Osteocyte (in vitro differentiated cells): ENCODE data around the gene PAQR7. TPM values are rescaled to one million over a fixed set of nuclear protein-coding genes. Genes with fewer than 3 reads are reported as not detected.

Experiments used
- DNase-seq: peaks from one replicate; pipeline ENCODE4 v3.0.0; 2021; ENCODE audit warnings: mixed read lengths; ENCODE audit not compliant: unreplicated experiment; ENCODE audit errors: extremely low spot score
- H3K27ac Mint-ChIP-seq: one replicate; pipeline ENCODE4 v1.8.0; 2021; ENCODE audit warnings: mild to moderate bottlenecking, mixed read lengths; ENCODE audit not compliant: unreplicated experiment
- H3K27me3 Mint-ChIP-seq: one replicate; pipeline ENCODE4 v1.8.0; 2021; ENCODE audit warnings: mixed read lengths; ENCODE audit not compliant: unreplicated experiment
- H3K36me3 Mint-ChIP-seq: one replicate; pipeline ENCODE4 v1.8.0; 2021; ENCODE audit warnings: mixed read lengths; ENCODE audit not compliant: unreplicated experiment
- H3K4me1 Mint-ChIP-seq: one replicate; pipeline ENCODE4 v1.8.0; 2021; ENCODE audit warnings: mixed read lengths; ENCODE audit not compliant: unreplicated experiment
- H3K4me3 Mint-ChIP-seq: one replicate; pipeline ENCODE4 v1.8.0; 2021; ENCODE audit warnings: mild to moderate bottlenecking, moderate library complexity, mixed read lengths; ENCODE audit not compliant: unreplicated experiment
- H3K9me3 Mint-ChIP-seq: one replicate; pipeline ENCODE4 v1.8.0; 2021; ENCODE audit warnings: mixed read lengths; ENCODE audit not compliant: unreplicated experiment
- CTCF ChIP-seq: fragments of 200-600 bp; sonication (generic); IDR thresholded peaks from 2 replicates; pipeline ENCODE4 v1.5.0; 2021; ENCODE audit warnings: antibody characterized with exemption, mild to moderate bottlenecking, moderate library complexity
- total RNA-seq: library from RNA; stranded (reverse); gene quantifications from 2 replicates; pipeline ENCODE4 v1.2.1, GENCODE V29; 2021

PAQR7 gene
- total RNA-seq, 1 donor from 2014 or later = 11.0 TPM

- no peak for TF ChIP-seq CTCF
- no peaks in the 10 kb centered on the region for H3K36me3 Mint-ChIP-seq
- DNase-seq = no peak
- H3K27ac Mint-ChIP-seq = no peak overlapping the region
- peaks cover 14% of the 10 kb centered on the region for H3K4me1 Mint-ChIP-seq
- H3K4me3 Mint-ChIP-seq = no peak overlapping the region
- H3K27me3 Mint-ChIP-seq = no peaks in the 10 kb centered on the region
- no peaks in the 10 kb centered on the region for H3K9me3 Mint-ChIP-seq
Measured at GRCh38 chr1:25918615-25919014, 43.1 kb upstream of the PAQR7 start.

GRCh38 chr1:25917996-25918395 is 42.5 kb upstream of the PAQR7 start:
- no peak for TF ChIP-seq CTCF
- Mint-ChIP-seq H3K4me3 (no peak overlapping the region), H3K27ac (no peak overlapping the region), H3K9me3 (no peaks in the 10 kb centered on the region), H3K36me3 (no peaks in the 10 kb centered on the region), H3K4me1 (peaks cover 10% of the 10 kb centered on the region), H3K27me3 (no peaks in the 10 kb centered on the region)
- no peak for DNase-seq

- H3K4me3 Mint-ChIP-seq = no peak overlapping the region
- no peak for TF ChIP-seq CTCF
- no peaks in the 10 kb centered on the region for H3K9me3 Mint-ChIP-seq
- no peaks in the 10 kb centered on the region for H3K27me3 Mint-ChIP-seq
- H3K27ac Mint-ChIP-seq = no peak overlapping the region
- no peaks in the 10 kb centered on the region for H3K36me3 Mint-ChIP-seq
- no peak for DNase-seq
- peaks cover 11% of the 10 kb centered on the region for H3K4me1 Mint-ChIP-seq
Measured at GRCh38 chr1:25916460-25916859, 41.0 kb upstream of the PAQR7 start.

GRCh38 chr1:25914074-25914995 is 38.8 kb upstream of the PAQR7 start:
- no peaks in the 10 kb centered on the region for H3K27me3 Mint-ChIP-seq
- DNase-seq = no peak
- no peak for TF ChIP-seq CTCF

GRCh38 chr1:25913206-25913605 is 37.7 kb upstream of the PAQR7 start:
- Mint-ChIP-seq H3K27me3 (no peaks in the 10 kb centered on the region), H3K4me3 (no peak overlapping the region), H3K36me3 (no peaks in the 10 kb centered on the region), H3K27ac (no peak overlapping the region), H3K4me1 (peaks cover 11% of the 10 kb centered on the region), H3K9me3 (no peaks in the 10 kb centered on the region)
- no peak for DNase-seq
- no peak for TF ChIP-seq CTCF

More at GRCh38 chr1:25914074-25914995, 38.8 kb upstream of the PAQR7 start:
- H3K27ac Mint-ChIP-seq = no peak overlapping the region
- no peak overlapping the region for H3K4me3 Mint-ChIP-seq
- peaks cover 11% of the 10 kb centered on the region for H3K4me1 Mint-ChIP-seq
- no peaks in the 10 kb centered on the region for H3K36me3 Mint-ChIP-seq
- no peaks in the 10 kb centered on the region for H3K9me3 Mint-ChIP-seq
